AG04450 (cell line): ENCODE data around the gene R3HCC1L. TPM values are rescaled to one million over a fixed set of nuclear protein-coding genes. Genes with fewer than 3 reads are reported as not detected.

ENCODE experiments used
- CTCF ChIA-PET: fragments of 300-600, 350-600 bp; formaldehyde crosslinking; extraction: SDS; loops from one replicate; lab custom pipeline; 2022; ENCODE audit warnings: antibody characterized with exemption, inconsistent platforms; lab: Charles Lee
- POLR2A ChIA-PET: fragments of 350-600 bp; formaldehyde crosslinking; extraction: SDS; loops from one replicate; lab custom pipeline; 2021; ENCODE audit warnings: antibody characterized with exemption, inconsistent platforms; lab: Yijun Ruan, JAX
- DNase-seq: peaks from one replicate; pipeline ENCODE4 v3.0.0-alpha.2; 2011; ENCODE audit warnings: low read depth, low spot score
- H3K27ac ChIP-seq: one replicate; pipeline ENCODE4 v1.5.1; 2012; ENCODE audit warnings: low read depth, low read length, control low read depth
- H3K27me3 ChIP-seq: one replicate; pipeline ENCODE4 v1.6.0; 2012; ENCODE audit warnings: low read length; ENCODE audit not compliant: control insufficient read depth, insufficient read depth
- H3K4me3 ChIP-seq: 2 replicates; pipeline ENCODE4 v1.5.1; 2011; ENCODE audit warnings: mild to moderate bottlenecking, low read depth, low read length, control low read depth
- H3K9me3 ChIP-seq: 2 replicates; pipeline ENCODE4 v1.5.1; 2012; ENCODE audit warnings: low read length; ENCODE audit not compliant: control insufficient read depth, insufficient read depth
- CTCF ChIP-seq: IDR thresholded peaks from 2 replicates; pipeline ENCODE4 v1.5.1; 2011; ENCODE audit warnings: low read depth, low read length, control low read depth, inconsistent platforms
- polyA plus RNA-seq: library from polyadenylated mRNA; depleted of rRNA; stranded (reverse); fragments of >200 nt; gene quantifications from 2 replicates; pipeline ENCODE4 v1.2.3, GENCODE V29; 2011

The R3HCC1L gene
- polyA plus RNA-seq, 1 experiment = 14.4 TPM

- Histone ChIP-seq H3K4me3 (no peak overlapping the region), H3K27ac (no peak overlapping the region), H3K27me3 (peaks cover 29% of the 10 kb centered on the region), H3K9me3 (no peaks in the 10 kb centered on the region)
- no peak for TF ChIP-seq CTCF
- DNase-seq = no peak
- ChIA-PET CTCF (interaction anchor here (1.1 kb wide), 1 partner anchor 24 kb away, joined by 3 read pairs; no protein-coding TSS in a partner anchor), POLR2A (no interaction called here)
Observed at GRCh38 chr10:98285416-98285815, 151.0 kb downstream of the R3HCC1L start.

DNA sequence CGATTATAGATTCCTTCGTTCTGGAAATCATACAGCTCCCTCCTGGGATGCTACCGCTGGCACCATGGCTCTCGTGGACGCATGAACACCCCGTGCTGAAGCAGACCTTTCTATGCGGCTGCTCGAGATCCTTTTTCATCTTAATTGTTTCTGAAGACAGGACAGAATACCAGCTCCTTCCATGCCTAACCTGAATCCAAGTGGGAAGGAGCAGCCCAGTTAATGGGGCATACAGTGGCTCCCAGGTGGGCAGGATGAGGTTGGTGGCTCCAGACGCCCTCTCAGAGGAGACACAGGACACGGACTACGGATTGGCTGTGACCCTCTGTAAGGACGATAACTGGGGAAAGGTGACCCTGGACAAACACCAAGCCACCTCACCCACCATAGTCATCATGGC, 152.0 kb downstream of the R3HCC1L start:
- peaks cover 34% of the 10 kb centered on the region for H3K27me3 ChIP-seq
- CTCF ChIA-PET = no interaction called here

GRCh38 chr10:98287321-98287720, 152.9 kb downstream of the R3HCC1L start:
- DNase-seq = no peak
- H3K9me3 ChIP-seq = no peaks in the 10 kb centered on the region
- no peak for TF ChIP-seq CTCF
- peaks cover 31% of the 10 kb centered on the region for H3K27me3 ChIP-seq
- CTCF ChIA-PET = interaction anchor here (1.3 kb wide), 1 partner anchor 22 kb away, joined by 5 read pairs; no protein-coding TSS in a partner anchor
- POLR2A ChIA-PET = no interaction called here
- H3K27ac ChIP-seq = no peak overlapping the region
- no peak overlapping the region for H3K4me3 ChIP-seq

More for the DNA sequence above, 152.0 kb downstream of the R3HCC1L start:
- no peak overlapping the region for H3K27ac ChIP-seq
- H3K9me3 ChIP-seq = no peaks in the 10 kb centered on the region
- DNase-seq = no peak
- no peak overlapping the region for H3K4me3 ChIP-seq
- POLR2A ChIA-PET = no interaction called here
- TF ChIP-seq CTCF = no peak

DNA sequence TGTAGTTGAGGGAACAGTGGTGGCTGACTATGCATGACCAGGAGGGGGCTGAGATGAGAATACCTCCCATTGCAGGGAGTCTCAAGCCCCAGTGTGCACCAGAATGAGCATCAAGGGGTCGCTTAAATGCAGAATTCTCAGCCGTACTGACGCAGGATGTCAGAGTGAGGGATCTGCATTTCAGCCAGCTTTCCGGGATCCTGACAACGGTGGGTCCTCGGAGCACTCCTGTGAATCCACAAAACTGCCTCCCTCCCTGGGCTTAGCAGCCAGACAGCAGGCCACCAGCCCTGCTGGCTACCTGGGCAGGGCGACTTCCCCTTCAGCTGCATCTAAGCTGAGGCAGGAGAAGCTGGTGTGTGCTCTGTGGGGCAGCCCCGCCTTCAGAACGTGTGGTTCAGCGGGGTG, 155.3 kb downstream of the R3HCC1L start:
- peaks cover 34% of the 10 kb centered on the region for H3K27me3 ChIP-seq
- CTCF ChIA-PET = no interaction called here
- H3K27ac ChIP-seq = no peak overlapping the region
- DNase-seq = no peak
- no peaks in the 10 kb centered on the region for H3K9me3 ChIP-seq
- no peak for TF ChIP-seq CTCF
- POLR2A ChIA-PET = no interaction called here
- H3K4me3 ChIP-seq = no peak overlapping the region

DNA sequence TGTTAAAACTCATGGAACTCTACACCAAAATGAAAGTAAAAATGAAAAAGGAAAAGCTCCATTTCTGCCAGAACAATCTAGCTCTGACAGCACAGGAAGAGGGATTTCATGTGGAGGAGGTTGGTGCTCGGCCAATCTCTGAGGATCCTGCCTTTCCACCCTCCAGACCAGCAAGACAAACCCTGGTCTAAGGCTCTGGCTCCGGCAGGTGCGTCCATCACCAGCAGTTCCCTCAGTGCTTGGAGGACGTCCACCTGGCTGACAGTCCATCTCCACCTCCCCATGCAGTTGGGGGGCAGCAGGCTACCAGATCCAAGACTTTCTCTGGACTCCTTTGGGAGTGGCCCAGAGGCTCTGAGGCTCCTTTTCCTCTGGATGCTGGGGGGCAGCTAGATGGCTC, 158.5 kb downstream of the R3HCC1L start:
- no peak for TF ChIP-seq CTCF
- Histone ChIP-seq H3K9me3 (no peaks in the 10 kb centered on the region), H3K4me3 (no peak overlapping the region), H3K27me3 (peaks cover 24% of the 10 kb centered on the region), H3K27ac (no peak overlapping the region)
- no peak for DNase-seq
- POLR2A ChIA-PET = interaction anchor here (0.6 kb wide), 1 partner anchor 152 kb away, joined by 3 read pairs; no protein-coding TSS in a partner anchor
- CTCF ChIA-PET = interaction anchor here (8.9 kb wide), 1 partner anchor 17 kb away, joined by 68 read pairs; no protein-coding TSS in a partner anchor
